ENCODE results near the gene PNMA8B.
A peak's percentile ranks its signal among the peaks of the same experiment; 100 is the strongest.
"Not testable (repeated sequence)": the region's sequence is repeated elsewhere in the genome, so short reads cannot be mapped to it uniquely, and the experiment has no call there.

PNMA8B gene

DNA sequence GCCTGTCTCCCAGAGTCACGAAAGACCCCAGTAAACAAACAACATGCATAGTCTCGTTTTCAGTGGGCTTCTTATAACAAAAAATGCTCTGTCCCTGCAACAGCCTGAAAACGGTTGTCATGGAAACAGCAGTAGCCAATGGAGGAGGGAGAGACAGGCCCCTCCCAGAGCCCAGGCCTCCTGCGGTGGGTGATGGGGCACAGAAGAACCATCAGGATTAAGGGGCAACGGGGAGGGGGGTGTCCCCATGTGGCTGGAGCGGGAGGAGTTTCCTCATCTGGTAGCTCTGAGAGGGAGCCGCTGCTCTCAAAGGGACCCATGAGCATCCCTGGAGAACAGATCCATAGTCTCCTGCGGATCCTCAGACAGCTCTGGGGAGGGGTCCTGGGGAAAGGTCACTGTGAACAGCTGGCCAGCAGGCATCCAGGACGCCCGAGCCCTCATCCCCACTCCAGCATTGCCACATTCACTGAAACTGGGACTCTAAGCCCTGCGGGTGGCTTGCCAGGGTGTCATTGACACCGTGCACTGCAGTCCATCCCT is 37.5 kb upstream of the PNMA8B start:
- TF ChIP-seq, protein P1, sequence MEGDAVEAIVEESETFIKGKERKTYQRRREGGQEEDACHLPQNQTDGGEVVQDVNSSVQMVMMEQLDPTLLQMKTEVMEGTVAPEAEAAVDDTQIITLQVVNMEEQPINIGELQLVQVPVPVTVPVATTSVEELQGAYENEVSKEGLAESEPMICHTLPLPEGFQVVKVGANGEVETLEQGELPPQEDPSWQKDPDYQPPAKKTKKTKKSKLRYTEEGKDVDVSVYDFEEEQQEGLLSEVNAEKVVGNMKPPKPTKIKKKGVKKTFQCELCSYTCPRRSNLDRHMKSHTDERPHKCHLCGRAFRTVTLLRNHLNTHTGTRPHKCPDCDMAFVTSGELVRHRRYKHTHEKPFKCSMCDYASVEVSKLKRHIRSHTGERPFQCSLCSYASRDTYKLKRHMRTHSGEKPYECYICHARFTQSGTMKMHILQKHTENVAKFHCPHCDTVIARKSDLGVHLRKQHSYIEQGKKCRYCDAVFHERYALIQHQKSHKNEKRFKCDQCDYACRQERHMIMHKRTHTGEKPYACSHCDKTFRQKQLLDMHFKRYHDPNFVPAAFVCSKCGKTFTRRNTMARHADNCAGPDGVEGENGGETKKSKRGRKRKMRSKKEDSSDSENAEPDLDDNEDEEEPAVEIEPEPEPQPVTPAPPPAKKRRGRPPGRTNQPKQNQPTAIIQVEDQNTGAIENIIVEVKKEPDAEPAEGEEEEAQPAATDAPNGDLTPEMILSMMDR (conservative IDR thresholded peaks at IDR 0.05): no peak
- no peak for TF ChIP-seq ZFX (IDR thresholded peaks at IDR 0.05)

DNA sequence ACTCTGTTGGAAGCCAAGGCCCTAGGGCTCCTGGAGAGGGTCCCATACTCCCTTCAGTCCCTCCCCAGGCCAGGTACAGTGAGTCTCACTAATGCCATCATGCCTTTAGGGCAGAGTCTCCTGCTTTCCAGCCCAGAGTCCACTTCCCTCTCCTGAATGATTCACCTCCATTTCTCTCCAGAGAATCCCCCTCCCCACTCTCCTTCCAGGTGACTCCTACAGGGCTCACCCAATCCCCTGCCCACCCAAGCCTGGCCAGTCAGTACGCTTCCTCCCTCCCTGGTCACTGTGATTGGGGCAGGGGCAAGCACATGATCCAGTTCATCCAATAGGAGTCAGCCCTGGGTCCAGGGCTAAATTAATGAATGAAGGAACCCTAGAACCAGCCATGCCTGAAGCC is 35.0 kb upstream of the PNMA8B start:
- H3K27ac ChIP-seq: no peak overlapping the region
- TF ChIP-seq ZFX (IDR thresholded peaks at IDR 0.05): no peak
- TF ChIP-seq, protein P1 (conservative IDR thresholded peaks at IDR 0.05): no peak

More for the DNA sequence above, 37.5 kb upstream of the PNMA8B start:
- no peak overlapping the region for H3K27ac ChIP-seq

DNA sequence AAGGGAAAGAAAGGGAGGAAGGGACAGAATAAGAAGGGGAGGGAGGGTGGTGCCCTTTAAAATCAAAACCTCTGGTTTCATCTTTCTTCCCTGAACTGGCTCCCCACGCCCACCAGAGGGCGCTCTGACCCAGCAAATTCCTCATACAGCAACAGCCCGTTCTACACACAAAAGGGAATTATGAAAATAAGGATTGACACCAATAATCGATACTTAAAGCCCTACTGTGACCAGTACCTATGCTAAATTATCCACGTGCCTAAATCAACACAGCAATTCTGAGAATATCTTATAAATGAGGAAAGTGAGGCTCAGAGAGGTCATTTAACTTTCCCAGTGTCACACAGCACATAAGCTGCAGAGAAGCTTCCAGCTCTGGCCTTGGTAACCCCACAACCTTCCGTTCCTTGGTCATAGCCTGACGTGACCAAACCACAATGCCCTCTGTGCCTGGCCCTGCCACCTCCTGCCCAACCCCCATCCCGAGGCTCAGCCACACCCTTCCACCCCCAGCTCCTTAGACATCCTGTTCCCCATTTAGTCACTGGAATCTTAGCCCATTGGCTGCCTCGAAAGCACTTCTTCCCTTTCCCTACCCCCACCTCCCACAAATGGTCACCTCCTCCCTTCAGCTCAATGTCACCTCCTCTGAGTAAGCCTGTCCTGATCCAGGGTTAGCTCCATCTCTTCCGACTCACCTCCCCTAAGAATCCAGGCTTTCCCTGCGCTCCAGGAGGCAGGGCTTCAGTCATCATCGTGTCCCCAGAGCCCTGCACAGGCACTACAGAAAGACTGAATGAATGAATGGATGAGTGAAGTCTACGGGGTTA is 34.2 kb upstream of the PNMA8B start:
- TF ChIP-seq, protein P1 (conservative IDR thresholded peaks at IDR 0.05): peak; percentile 76
- no peak for TF ChIP-seq ZFX (IDR thresholded peaks at IDR 0.05)
- H3K27ac ChIP-seq: no peak overlapping the region

DNA sequence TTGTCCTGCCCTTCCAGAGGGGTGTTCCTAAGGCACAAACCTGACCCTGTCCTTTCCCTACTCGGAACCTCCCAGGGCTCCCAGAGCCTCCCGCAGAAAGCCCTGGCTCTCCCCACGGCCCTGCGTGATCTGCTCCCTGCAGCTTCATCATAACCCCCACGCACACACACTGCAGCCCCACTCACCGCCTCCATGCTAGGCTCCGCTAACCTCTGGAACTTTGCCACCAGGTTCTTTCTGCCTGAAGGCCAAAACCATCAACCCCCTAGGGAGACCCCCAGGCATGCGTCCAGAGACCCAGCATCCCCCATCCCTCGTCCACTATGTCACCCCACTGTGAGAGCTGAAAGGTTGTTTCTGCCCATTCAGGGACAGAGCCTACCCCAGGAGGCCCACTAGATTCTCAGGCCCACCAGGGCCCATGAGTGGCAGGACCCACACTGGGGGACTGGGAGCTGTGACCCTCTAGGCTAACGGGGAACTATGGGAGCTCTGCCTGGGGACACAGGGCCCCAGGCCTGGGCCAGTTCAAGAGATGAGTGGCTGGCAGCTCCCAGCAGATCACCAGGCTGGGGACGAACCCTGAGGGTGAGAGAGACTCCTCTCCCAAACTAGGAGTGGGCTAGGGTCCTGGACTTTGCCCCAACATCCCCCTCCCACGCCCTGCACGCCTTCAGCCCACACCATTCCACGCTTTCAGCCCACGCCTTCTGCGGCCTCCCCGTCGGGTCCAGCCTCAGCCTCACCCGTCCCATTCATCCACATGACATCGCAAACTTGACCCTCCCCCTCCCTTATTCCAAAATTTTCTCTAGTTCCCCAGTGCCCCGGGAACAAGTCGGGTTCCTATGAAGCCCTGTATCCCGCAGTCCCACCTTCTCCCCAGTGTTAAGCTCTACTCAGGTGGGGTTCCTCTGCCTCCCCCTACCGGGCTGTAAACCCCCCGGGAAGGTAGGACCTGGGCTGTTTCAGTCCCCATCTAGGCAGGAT is 33.2 kb upstream of the PNMA8B start:
- TF ChIP-seq ZFX (IDR thresholded peaks at IDR 0.05): no peak
- TF ChIP-seq, protein P1 (conservative IDR thresholded peaks at IDR 0.05): no peak
- H3K27ac ChIP-seq: no peak overlapping the region

DNA sequence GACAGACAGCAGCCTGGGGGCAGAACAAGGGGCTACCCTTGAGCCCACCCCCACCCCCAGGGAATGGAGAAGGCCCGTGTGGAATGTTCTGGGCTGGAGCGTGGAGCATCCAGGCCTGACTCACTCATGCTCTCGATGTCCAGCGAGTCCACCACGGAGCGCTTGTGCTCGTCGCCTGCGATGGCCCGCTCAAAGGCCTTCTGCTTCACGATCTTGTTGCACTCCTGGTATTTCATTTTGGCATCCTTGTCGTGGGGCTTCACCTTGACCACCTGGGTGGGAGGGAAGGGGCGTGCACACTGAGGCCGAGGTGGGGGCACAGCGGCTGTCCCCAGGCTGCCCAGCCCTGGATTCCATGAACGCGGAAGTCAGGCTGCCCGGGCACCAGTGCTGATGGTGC is 31.1 kb upstream of the PNMA8B start:
- H3K27ac ChIP-seq: not testable (repeated sequence)

DNA sequence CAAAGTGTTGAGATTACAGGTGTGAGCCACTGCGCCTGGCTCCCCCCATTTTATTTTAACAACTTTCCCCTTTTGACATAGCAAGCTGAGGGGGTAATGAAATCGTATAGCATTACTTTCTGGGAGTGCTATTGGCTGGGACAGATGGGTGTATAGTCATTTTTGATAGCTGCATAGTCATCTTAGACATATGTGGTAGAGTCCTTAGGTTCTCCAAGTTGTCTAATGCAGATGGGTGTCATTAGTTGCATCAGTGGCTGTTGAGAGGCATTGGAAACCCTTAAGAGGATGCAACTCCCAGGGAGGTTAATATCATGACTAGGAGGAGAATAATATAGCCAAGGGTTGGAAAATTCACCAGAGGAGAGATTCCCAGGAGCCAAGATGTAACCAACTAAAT is 28.6 kb upstream of the PNMA8B start:
- no peak overlapping the region for H3K27ac ChIP-seq
- TF ChIP-seq ZFX (IDR thresholded peaks at IDR 0.05): no peak
- TF ChIP-seq, protein P1 (conservative IDR thresholded peaks at IDR 0.05): no peak

DNA sequence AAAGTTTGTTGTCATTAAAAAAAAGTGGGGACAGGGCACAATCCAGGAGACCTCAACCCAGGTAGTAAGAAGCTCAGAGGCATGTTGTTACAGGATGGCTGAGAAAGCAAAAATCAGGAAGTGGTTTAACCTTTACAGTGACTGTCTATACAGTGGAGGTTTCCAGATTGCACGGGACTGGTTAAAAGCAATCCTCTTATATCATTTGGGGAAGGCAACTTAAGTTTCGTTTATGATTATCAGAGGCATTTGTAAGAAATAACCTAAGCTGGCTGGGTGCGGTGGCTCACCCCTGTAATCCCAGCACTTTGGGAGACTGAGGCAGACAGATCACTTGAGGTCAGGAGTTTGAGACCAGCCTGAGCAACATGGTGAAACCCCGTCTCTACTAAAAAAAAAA is 27.3 kb upstream of the PNMA8B start:
- not testable (repeated sequence) for H3K27ac ChIP-seq

Measured in C4-2B (cell line).